Activated naive CD4-positive, alpha-beta T cell treated with anti-CD3 and anti-CD28 coated beads, Interleukin-2, amount 10 ng/mL, durations not matched to agents 7 days and 5 days (primary cell): ENCODE measurements around the gene LIPA.
"Not testable (repeated sequence)": the region's sequence is repeated elsewhere in the genome, so short reads cannot be mapped to it uniquely, and the experiment has no call there.

Source experiments
- CTCF ChIA-PET: fragments of 350-600 bp; sonication (Branson Sonifier 250); formaldehyde crosslinking; loops from one replicate; lab custom pipeline; 2021; ENCODE audit warnings: antibody characterized with exemption; lab: Charles Lee
- DNase-seq: peaks from one replicate; pipeline ENCODE4 v3.0.0-alpha.2; 2020
- H3K27ac Mint-ChIP-seq: one replicate; pipeline ENCODE4 v1.8.0; 2021; ENCODE audit warnings: mild to moderate bottlenecking, moderate library complexity, mixed read lengths
- H3K27me3 Mint-ChIP-seq: one replicate; pipeline ENCODE4 v1.8.0; 2021; ENCODE audit warnings: mild to moderate bottlenecking, mixed read lengths
- H3K36me3 Mint-ChIP-seq: one replicate; pipeline ENCODE4 v1.8.0; 2021; ENCODE audit warnings: mixed read lengths
- H3K4me1 Mint-ChIP-seq: one replicate; pipeline ENCODE4 v1.8.0; 2021; ENCODE audit warnings: mixed read lengths
- H3K4me3 Mint-ChIP-seq: one replicate; pipeline ENCODE4 v1.8.0; 2021; ENCODE audit warnings: mild to moderate bottlenecking, moderate library complexity, mixed read lengths
- H3K9me3 Mint-ChIP-seq: one replicate; pipeline ENCODE4 v1.8.0; 2021; ENCODE audit warnings: mixed read lengths

LIPA gene

GRCh38 chr10:89251409-89252224, at the start of gene LIPA:
TSS of gene LIPA (minus strand) at chr10:89251775. CDS start at chr10:89247648, 4,127 bp downstream.
- CTCF ChIA-PET: interaction anchor here (0.8 to 1.2 kb wide), 2 partner anchors 33 to 420 kb away, joined by 3 read pairs; no protein-coding TSS in a partner anchor
- peaks cover 4% of the 10 kb centered on the region for H3K27me3 Mint-ChIP-seq
- H3K27ac Mint-ChIP-seq: peak within 1 kb of the TSS; percentile 75
- peaks cover 24% of the 10 kb centered on the region for H3K9me3 Mint-ChIP-seq
- peaks cover 26% of the 10 kb centered on the region for H3K4me1 Mint-ChIP-seq
- peak within 1 kb of the TSS; percentile 86 for H3K4me3 Mint-ChIP-seq
- peaks cover 6% of the 10 kb centered on the region for H3K36me3 Mint-ChIP-seq
- DNase-seq: peak; percentile 97

GRCh38 chr10:89301232-89301631, 49.7 kb upstream of the LIPA start:
- Mint-ChIP-seq H3K27me3 (peaks cover 20% of the 10 kb centered on the region), H3K27ac (peak overlapping the region; percentile 97), H3K36me3 (peaks cover 23% of the 10 kb centered on the region), H3K9me3 (peaks cover 13% of the 10 kb centered on the region), H3K4me1 (peaks cover 49% of the 10 kb centered on the region), H3K4me3 (peak overlapping the region; percentile 80)
- no peak for DNase-seq
- CTCF ChIA-PET: interaction anchor here (0.6 to 1.9 kb wide), 2 partner anchors 59 to 68 kb away, joined by 3 to 12 read pairs; no protein-coding TSS in a partner anchor

- Mint-ChIP-seq H3K4me3 (no peak overlapping the region), H3K9me3 (peaks cover 13% of the 10 kb centered on the region), H3K4me1 (peaks cover 65% of the 10 kb centered on the region), H3K36me3 (peaks cover 12% of the 10 kb centered on the region), H3K27me3 (peaks cover 19% of the 10 kb centered on the region), H3K27ac (no peak overlapping the region)
- DNase-seq: no peak
- CTCF ChIA-PET: no interaction called here
Measured at GRCh38 chr10:89299031-89299430, 47.5 kb upstream of the LIPA start.

GRCh38 chr10:89297791-89298190, 46.2 kb upstream of the LIPA start:
- Mint-ChIP-seq H3K9me3 (peaks cover 13% of the 10 kb centered on the region), H3K27ac (no peak overlapping the region), H3K4me1 (peaks cover 59% of the 10 kb centered on the region), H3K27me3 (peaks cover 22% of the 10 kb centered on the region), H3K36me3 (peaks cover 9% of the 10 kb centered on the region), H3K4me3 (no peak overlapping the region)
- no peak for DNase-seq
- CTCF ChIA-PET: no interaction called here

- Mint-ChIP-seq H3K9me3 (peaks cover 13% of the 10 kb centered on the region), H3K4me3 (no peak overlapping the region), H3K4me1 (peaks cover 55% of the 10 kb centered on the region), H3K27ac (no peak overlapping the region), H3K36me3 (peaks cover 9% of the 10 kb centered on the region), H3K27me3 (peaks cover 25% of the 10 kb centered on the region)
- DNase-seq: no peak
- CTCF ChIA-PET: no interaction called here
Measured at GRCh38 chr10:89297356-89297755, 45.8 kb upstream of the LIPA start.

GRCh38 chr10:89296220-89296648, 44.7 kb upstream of the LIPA start:
- H3K27ac Mint-ChIP-seq: peak overlapping the region; percentile 58
- DNase-seq: no peak
- CTCF ChIA-PET: interaction anchor here (0.6 to 4.7 kb wide), 4 partner anchors 72 to 380 kb away, joined by 3 to 30 read pairs (median 3); no protein-coding TSS in a partner anchor
- peaks cover 44% of the 10 kb centered on the region for H3K4me1 Mint-ChIP-seq
- peaks cover 9% of the 10 kb centered on the region for H3K36me3 Mint-ChIP-seq
- peaks cover 25% of the 10 kb centered on the region for H3K27me3 Mint-ChIP-seq
- peaks cover 13% of the 10 kb centered on the region for H3K9me3 Mint-ChIP-seq
- no peak overlapping the region for H3K4me3 Mint-ChIP-seq

- H3K9me3 Mint-ChIP-seq: peaks cover 13% of the 10 kb centered on the region
- no peak overlapping the region for H3K4me3 Mint-ChIP-seq
- peak overlapping the region; percentile 58 for H3K27ac Mint-ChIP-seq
Measured at GRCh38 chr10:89295597-89295996, 44.0 kb upstream of the LIPA start.

GRCh38 chr10:89294721-89295239, 43.2 kb upstream of the LIPA start:
- peaks cover 8% of the 10 kb centered on the region for H3K36me3 Mint-ChIP-seq
- peaks cover 25% of the 10 kb centered on the region for H3K27me3 Mint-ChIP-seq
- H3K27ac Mint-ChIP-seq: peak overlapping the region; percentile 33
- no peak for DNase-seq
- H3K4me1 Mint-ChIP-seq: peaks cover 37% of the 10 kb centered on the region
- H3K4me3 Mint-ChIP-seq: no peak overlapping the region
- H3K9me3 Mint-ChIP-seq: peaks cover 12% of the 10 kb centered on the region
- CTCF ChIA-PET: interaction anchor here (1.1 to 4.7 kb wide), 2 partner anchors 69 to 74 kb away, joined by 3 to 30 read pairs; no protein-coding TSS in a partner anchor

More at GRCh38 chr10:89295597-89295996, 44.0 kb upstream of the LIPA start:
- DNase-seq: no peak
- CTCF ChIA-PET: interaction anchor here (0.6 to 4.7 kb wide), 4 partner anchors 68 to 381 kb away, joined by 3 to 30 read pairs (median 3); no protein-coding TSS in a partner anchor
- Mint-ChIP-seq H3K27me3 (peaks cover 25% of the 10 kb centered on the region), H3K4me1 (peaks cover 40% of the 10 kb centered on the region), H3K36me3 (peaks cover 9% of the 10 kb centered on the region)

- H3K27ac Mint-ChIP-seq, H3K36me3 Mint-ChIP-seq, CTCF ChIA-PET, H3K9me3 Mint-ChIP-seq, DNase-seq, H3K4me3 Mint-ChIP-seq, H3K4me1 Mint-ChIP-seq: not testable (repeated sequence)
- peaks cover 24% of the 10 kb centered on the region for H3K27me3 Mint-ChIP-seq
Measured at GRCh38 chr10:89285303-89285702, 33.7 kb upstream of the LIPA start.

GRCh38 chr10:89284711-89285110, 33.1 kb upstream of the LIPA start:
- peaks cover 24% of the 10 kb centered on the region for H3K27me3 Mint-ChIP-seq
- H3K27ac Mint-ChIP-seq, H3K36me3 Mint-ChIP-seq, H3K4me1 Mint-ChIP-seq, H3K4me3 Mint-ChIP-seq, DNase-seq, H3K9me3 Mint-ChIP-seq, CTCF ChIA-PET: not testable (repeated sequence)

GRCh38 chr10:89283936-89284475, 32.4 kb upstream of the LIPA start:
- Mint-ChIP-seq H3K27me3 (peaks cover 24% of the 10 kb centered on the region), H3K4me1 (no peaks in the 10 kb centered on the region), H3K36me3 (no peaks in the 10 kb centered on the region), H3K4me3 (no peak overlapping the region), H3K27ac (no peak overlapping the region), H3K9me3 (no peaks in the 10 kb centered on the region)
- DNase-seq: no peak
- CTCF ChIA-PET: interaction anchor here (0.8 kb wide), 1 partner anchor 86 kb away, joined by 3 read pairs; no protein-coding TSS in a partner anchor

- no peak for DNase-seq
- H3K27me3 Mint-ChIP-seq: peaks cover 24% of the 10 kb centered on the region
- H3K4me3 Mint-ChIP-seq: no peak overlapping the region
- H3K4me1 Mint-ChIP-seq: no peaks in the 10 kb centered on the region
- H3K36me3 Mint-ChIP-seq: no peaks in the 10 kb centered on the region
- CTCF ChIA-PET: interaction anchor here (0.8 kb wide), 1 partner anchor 86 kb away, joined by 3 read pairs; no protein-coding TSS in a partner anchor
- no peak overlapping the region for H3K27ac Mint-ChIP-seq
- H3K9me3 Mint-ChIP-seq: no peaks in the 10 kb centered on the region
Measured at GRCh38 chr10:89283025-89283935, 31.7 kb upstream of the LIPA start.

GRCh38 chr10:89281606-89282395, 30.2 kb upstream of the LIPA start:
- Mint-ChIP-seq H3K4me3 (no peak overlapping the region), H3K9me3 (no peaks in the 10 kb centered on the region), H3K4me1 (no peaks in the 10 kb centered on the region), H3K27ac (no peak overlapping the region), H3K36me3 (no peaks in the 10 kb centered on the region), H3K27me3 (peaks cover 25% of the 10 kb centered on the region)
- CTCF ChIA-PET: no interaction called here
- DNase-seq: no peak
